ENCODE results near the gene RBM4.
A peak's percentile ranks its signal among the peaks of the same experiment; 100 is the strongest.

RBM4 gene

GRCh38 chr11:66691311-66691980 is 52.9 kb downstream of the RBM4 start:
- DNase-seq, result no peak

- DNase-seq, result no peak
Measured at GRCh38 chr11:66692446-66692845, 53.9 kb downstream of the RBM4 start.

GRCh38 chr11:66692871-66693331 is 54.4 kb downstream of the RBM4 start:
- DNase-seq, result no peak

- DNase-seq, result no peak
Measured at GRCh38 chr11:66693356-66694055, 55.0 kb downstream of the RBM4 start.

- DNase-seq, result no peak
Measured at GRCh38 chr11:66694056-66694410, 55.5 kb downstream of the RBM4 start.

GRCh38 chr11:66694732-66695207 is 56.3 kb downstream of the RBM4 start:
- DNase-seq, result peak; percentile 84
